ENCODE measurements around the gene HNRNPH3. TPM values are rescaled to one million over a fixed set of nuclear protein-coding genes. Genes with fewer than 3 reads are reported as not detected.
A peak's percentile ranks its signal among the peaks of the same experiment; 100 is the strongest.

The HNRNPH3 gene
- total and polyA plus RNA-seq, 2 donors (not counting 1 experiment from before 2014, with no cell fraction given): 23.6 to 124 TPM

GRCh38 chr10:68334672-68335467, 3.0 kb downstream of the HNRNPH3 start:
- Histone ChIP-seq H3K27ac (ENCODE audit: low read length in 2 of 2) (peak overlapping the region in 1 of 2 donors; percentile 93), H3K79me2 (ENCODE audit: control insufficient read depth, insufficient read depth, low read length) (peaks cover 74% of the 10 kb centered on the region), H3K36me3 (replicated peaks in 1 of 2; ENCODE audit: control extremely low read depth in 1 of 2, control insufficient read depth in 1 of 2, extremely low read depth in 1 of 2, insufficient read depth in 2 of 2, low read length in 1 of 2) (peaks cover 6 to 20% of the 10 kb centered on the region in 2 experiments), H3K4me1 (ENCODE audit: control insufficient read depth in 2 of 2, insufficient read depth in 2 of 2, low read length in 2 of 2) (peaks cover 34 to 45% of the 10 kb centered on the region in 2 donors), H3K9ac (ENCODE audit: low read length) (peak overlapping the region; percentile 97), H3K9me3 (ENCODE audit: control extremely low read depth in 1 of 3, control insufficient read depth in 2 of 3, insufficient read depth in 1 of 3, low read length in 2 of 3) (peaks cover 0 to 8% (median 0%) of the 10 kb centered on the region in 3 donors), H4K20me1 (ENCODE audit: control insufficient read depth, insufficient read depth, low read length, poor library complexity, severe bottlenecking) (peaks cover 55% of the 10 kb centered on the region), H3K4me2 (replicated peaks; ENCODE audit: low read depth, low read length, poor library complexity, severe bottlenecking) (peak overlapping the region; percentile 79), H3K27me3 (replicated peaks in 1 of 4; ENCODE audit: control extremely low read depth in 1 of 4, control insufficient read depth in 3 of 4, insufficient read depth in 4 of 4, low read length in 3 of 4) (no peaks in the 10 kb centered on the region), H3K4me3 (ENCODE audit: control extremely low read depth in 1 of 5, extremely low read depth in 1 of 5, insufficient read depth in 1 of 5, low read depth in 2 of 5, low read length in 4 of 5) (peak overlapping the region; percentile 21 to 95 (median 87)), H2AFZ (ENCODE audit: insufficient read depth, low read depth, low read length, poor library complexity, severe bottlenecking) (no peak overlapping the region)
- WGBS (ENCODE audit: insufficient coverage): no CpG with 5 or more reads among the region's 8 CpGs
- TF ChIP-seq EZH2 (IDR thresholded peaks at IDR 0.05; ENCODE audit: borderline replicate concordance, insufficient read depth, low read depth, low read length, poor library complexity, severe bottlenecking): no peak
- no peak for TF ChIP-seq CTCF (IDR thresholded peaks at IDR 0.05)
- DNase-seq (no peak), ATAC-seq (ENCODE audit: low read depth) (no peak)
- no peaks in the 10 kb centered on the region for H3K9me3 Mint-ChIP-seq (ENCODE audit: insufficient read depth)
- peaks cover 63% of the 10 kb centered on the region for H3K4me1 Mint-ChIP-seq
- CTCF ChIA-PET: interaction anchor here (0.6 to 6.6 kb wide), 4 partner anchors 14 to 122 kb away, joined by 3 to 51 read pairs (median 12); no protein-coding TSS in a partner anchor
- POLR2A ChIA-PET: no interaction called here
- peak overlapping the region; percentile 53 for H3K27ac Mint-ChIP-seq
- peak overlapping the region; percentile 99 for H3K4me3 Mint-ChIP-seq
- no peaks in the 10 kb centered on the region for H3K27me3 Mint-ChIP-seq
- intact Hi-C loops (cut with micrococcal nuclease): loop anchor here (5.0 kb wide), 2 partner anchors 563 to 1812 kb away; partner anchors contain the start of gene TYSND1
